SU-DHL-6 (cell line): ENCODE results near the gene SLC4A8.

Source experiments
- H2AFZ ChIP-seq: fragments of 200-600 bp; sonication (generic); 2 replicates; pipeline ENCODE4 v1.6.1; 2014; ENCODE audit warnings: low read depth, mild to moderate bottlenecking, moderate library complexity, mixed read lengths, antibody characterized with exemption, low read length; ENCODE audit not compliant: severe bottlenecking
- H3F3A ChIP-seq: fragments of 200-600 bp; shearing (Covaris generic); 2 replicates; pipeline ENCODE4 v1.6.0; 2016; ENCODE audit warnings: antibody characterized with exemption, mild to moderate bottlenecking; ENCODE audit not compliant: insufficient read depth
- H3K27ac ChIP-seq: fragments of 200-600 bp; sonication (generic); 2 replicates; pipeline ENCODE4 v1.5.1; 2016; ENCODE audit warnings: low read depth, mild to moderate bottlenecking, low read length, moderate library complexity, mixed read lengths
- H3K27me3 ChIP-seq: fragments of 200-600 bp; sonication (generic), shearing (Covaris generic); 2 replicates; pipeline ENCODE4 v1.6.0; 2014; ENCODE audit warnings: mild to moderate bottlenecking, low read length
- H3K36me3 ChIP-seq: fragments of 200-600 bp; sonication (generic); 2 replicates; pipeline ENCODE4 v1.6.1; 2014; ENCODE audit warnings: mild to moderate bottlenecking, low read length, mixed read lengths
- H3K4me2 ChIP-seq: fragments of 300-600, 200-600 bp; shearing (Covaris generic), sonication (generic); 2 replicates; pipeline ENCODE4 v1.6.0; 2014; ENCODE audit warnings: low read length, low read depth, mild to moderate bottlenecking; ENCODE audit not compliant: poor library complexity, severe bottlenecking
- H3K4me3 ChIP-seq: fragments of 200-600 bp; sonication (generic); 2 replicates; pipeline ENCODE4 v1.5.1; 2014; ENCODE audit warnings: antibody characterized with exemption, low read length, mild to moderate bottlenecking, mixed read lengths; ENCODE audit not compliant: insufficient read depth, poor library complexity, severe bottlenecking
- H3K79me2 ChIP-seq: fragments of 200-600 bp; sonication (generic); 2 replicates; pipeline ENCODE4 v1.6.1; 2014; ENCODE audit warnings: mild to moderate bottlenecking, low read length, moderate library complexity; ENCODE audit not compliant: insufficient read depth
- H3K9ac ChIP-seq: fragments of 200-600 bp; sonication (generic); 2 replicates; pipeline ENCODE4 v1.7.0; 2014; ENCODE audit warnings: mild to moderate bottlenecking, low read length
- H3K9me2 ChIP-seq: fragments of 200-600 bp; sonication (generic); replicated peaks from 2 replicates; pipeline ENCODE4 v1.6.1; 2014; ENCODE audit warnings: low read length; ENCODE audit not compliant: insufficient read depth
- H3K9me3 ChIP-seq: fragments of 200-600 bp; sonication (generic); 2 replicates; pipeline ENCODE4 v1.6.1; 2014; ENCODE audit warnings: low read length, mixed read lengths; ENCODE audit not compliant: insufficient read depth
- H4K20me1 ChIP-seq: fragments of 200-600 bp; sonication (generic); 2 replicates; pipeline ENCODE4 v1.6.1; 2014; ENCODE audit warnings: low read depth, mild to moderate bottlenecking, antibody characterized with exemption, low read length, moderate library complexity, mixed read lengths
- CTCF ChIP-seq: fragments of 200-600 bp; sonication (generic); IDR thresholded peaks from one replicate; pipeline ENCODE4 v1.5.1; 2017; ENCODE audit warnings: antibody characterized with exemption, mild to moderate bottlenecking, low read length, moderate library complexity; ENCODE audit not compliant: insufficient read depth, poor library complexity, severe bottlenecking
- EZH2phosphoT487 ChIP-seq: fragments of 200-600 bp; sonication (generic), shearing (Covaris generic); conservative IDR thresholded peaks from 2 replicates; pipeline ENCODE4 v1.6.1; 2018; ENCODE audit warnings: mild to moderate bottlenecking, antibody characterized with exemption, low read length, moderate library complexity, mixed read lengths

SLC4A8 gene

GRCh38 chr12:51521554-51522276, 97.1 kb downstream of the SLC4A8 start:
- Histone ChIP-seq H3K9me3 (no peaks in the 10 kb centered on the region), H4K20me1 (no peaks in the 10 kb centered on the region), H3K4me2 (no peak overlapping the region), H2AFZ (no peak overlapping the region), H3K36me3 (no peaks in the 10 kb centered on the region), H3K27me3 (no peaks in the 10 kb centered on the region), H3K9ac (no peak overlapping the region), H3F3A (no peaks in the 10 kb centered on the region), H3K9me2 (no peaks in the 10 kb centered on the region), H3K4me3 (no peak overlapping the region), H3K27ac (no peak overlapping the region), H3K79me2 (no peaks in the 10 kb centered on the region)
- no peak for TF ChIP-seq CTCF
- TF ChIP-seq EZH2phosphoT487 = no peak

- no peaks in the 10 kb centered on the region for H3K9me3 ChIP-seq
- no peaks in the 10 kb centered on the region for H3F3A ChIP-seq
- no peak overlapping the region for H3K27ac ChIP-seq
- H4K20me1 ChIP-seq = no peaks in the 10 kb centered on the region
- H3K36me3 ChIP-seq = no peaks in the 10 kb centered on the region
- no peak overlapping the region for H2AFZ ChIP-seq
- H3K27me3 ChIP-seq = no peaks in the 10 kb centered on the region
- H3K9me2 ChIP-seq = no peaks in the 10 kb centered on the region
- no peak overlapping the region for H3K4me2 ChIP-seq
- no peak for TF ChIP-seq CTCF
- H3K79me2 ChIP-seq = no peaks in the 10 kb centered on the region
- no peak overlapping the region for H3K4me3 ChIP-seq
- no peak overlapping the region for H3K9ac ChIP-seq
Observed at GRCh38 chr12:51522696-51523095, 98.1 kb downstream of the SLC4A8 start.

GRCh38 chr12:51524386-51524901, 99.8 kb downstream of the SLC4A8 start:
- Histone ChIP-seq H3K79me2 (no peaks in the 10 kb centered on the region), H3K27me3 (no peaks in the 10 kb centered on the region), H3K9me2 (no peaks in the 10 kb centered on the region), H3K4me3 (no peak overlapping the region), H3K9ac (no peak overlapping the region), H3K4me2 (no peak overlapping the region), H3F3A (no peaks in the 10 kb centered on the region), H3K27ac (no peak overlapping the region), H3K9me3 (no peaks in the 10 kb centered on the region), H3K36me3 (no peaks in the 10 kb centered on the region), H2AFZ (no peak overlapping the region), H4K20me1 (no peaks in the 10 kb centered on the region)
- TF ChIP-seq EZH2phosphoT487 (no peak), CTCF (no peak)
